PC-3 (cell line): Measurements from ENCODE around the gene ARL3. TPM values are rescaled to one million over a fixed set of nuclear protein-coding genes. Genes with fewer than 3 reads are reported as not detected.

ENCODE experiments used
- ATAC-seq: fragments of 200-7000 bp; cut with Tn5 transposase; 2 replicates; pipeline ENCODE4 v1.9.1; 2020; ENCODE audit warnings: mild to moderate bottlenecking, moderate library complexity
- BruUV-seq: library from RNA; stranded (reverse); fragments of 400-500 nt; replicated peaks from 2 replicates; lab custom pipeline; 2021; lab: Mats Ljungman, UMichigan
- CTCF ChIA-PET: fragments of 300-600 bp; sonication (Branson Sonifier 250); formaldehyde crosslinking; loops from one replicate; lab custom pipeline; 2022; ENCODE audit warnings: antibody characterized with exemption; lab: Charles Lee
- POLR2A ChIA-PET: fragments of 300-600 bp; sonication (Branson Sonifier 250); formaldehyde crosslinking; loops from one replicate; lab custom pipeline; 2022; ENCODE audit warnings: antibody characterized with exemption; ENCODE audit not compliant: unreplicated experiment; lab: Charles Lee
- DNase-seq: peaks from one replicate; pipeline ENCODE4 v3.0.0-alpha.2; 2015
- H2AFZ ChIP-seq: fragments of 300-600 bp; sonication (generic); 2 replicates; pipeline ENCODE4 v1.6.0; 2016; ENCODE audit warnings: antibody characterized with exemption, low read length
- H3F3A ChIP-seq: fragments of 300-600 bp; sonication (generic); one replicate; pipeline ENCODE4 v1.6.0; 2017; ENCODE audit warnings: antibody characterized with exemption, low read length, control low read depth, mild to moderate bottlenecking; ENCODE audit not compliant: unreplicated experiment
- H3K27ac ChIP-seq: fragments of 300-600 bp; sonication (generic); 2 replicates; pipeline ENCODE4 v1.5.1; 2016; ENCODE audit warnings: mild to moderate bottlenecking, low read length
- H3K27me3 ChIP-seq: fragments of 300-600 bp; sonication (generic); 2 replicates; pipeline ENCODE4 v1.6.1; 2016; ENCODE audit warnings: low read length, mixed read lengths
- H3K36me3 ChIP-seq: fragments of 300-600 bp; sonication (generic); 2 replicates; pipeline ENCODE4 v1.6.1; 2016; ENCODE audit warnings: low read depth, mixed run types, low read length, mixed read lengths
- H3K4me1 ChIP-seq: fragments of 300-600 bp; sonication (generic); 2 replicates; pipeline ENCODE4 v1.5.1; 2016; ENCODE audit warnings: low read length; ENCODE audit not compliant: insufficient read depth
- H3K4me2 ChIP-seq: fragments of 300-600 bp; sonication (generic); 2 replicates; pipeline ENCODE4 v1.6.0; 2016; ENCODE audit warnings: low read length
- H3K4me3 ChIP-seq: fragments of 300-600 bp; sonication (generic); 2 replicates; pipeline ENCODE4 v1.5.1; 2016; ENCODE audit warnings: mild to moderate bottlenecking, low read length, mixed read lengths
- H3K79me2 ChIP-seq: fragments of 300-600 bp; sonication (generic); 2 replicates; pipeline ENCODE4 v1.6.1; 2017; ENCODE audit warnings: low read length, mixed read lengths
- H3K9ac ChIP-seq: fragments of 300-600 bp; sonication (generic); 2 replicates; pipeline ENCODE4 v1.6.0; 2016; ENCODE audit warnings: mild to moderate bottlenecking, low read length
- H3K9me2 ChIP-seq: fragments of 300-600 bp; sonication (generic); replicated peaks from 2 replicates; pipeline ENCODE4 v1.6.1; 2016; ENCODE audit warnings: mixed run types, low read length, mixed read lengths
- H3K9me3 ChIP-seq: fragments of 300-600 bp; sonication (generic); 2 replicates; pipeline ENCODE4 v1.6.1; 2016; ENCODE audit warnings: low read length, mixed read lengths
- H4K20me1 ChIP-seq: fragments of 300-600 bp; sonication (generic); 2 replicates; pipeline ENCODE4 v1.6.1; 2016; ENCODE audit warnings: low read length, mixed read lengths
- CTCF ChIP-seq: fragments of 300-600 bp; sonication (generic); conservative IDR thresholded peaks from 2 replicates; pipeline ENCODE4 v1.5.1; 2017; ENCODE audit warnings: antibody characterized with exemption, low read depth, mild to moderate bottlenecking, low read length
- EZH2 ChIP-seq: fragments of 300-600 bp; sonication (generic); IDR thresholded peaks from one replicate; pipeline ENCODE4 v1.6.1; 2017; ENCODE audit warnings: antibody characterized with exemption, mild to moderate bottlenecking, low read length; ENCODE audit not compliant: unreplicated experiment
- EZH2phosphoT487 ChIP-seq: fragments of 300-600 bp; sonication (generic); IDR thresholded peaks from 2 replicates; pipeline ENCODE4 v1.6.1; 2018; ENCODE audit warnings: mild to moderate bottlenecking, antibody characterized with exemption, low read length, borderline replicate concordance
- intact Hi-C: fragments of 100-400 bp; cut with micrococcal nuclease; formaldehyde crosslinking; loops from 2 replicates; pipeline ENCODE4 v1.9.0; 2023
- total RNA-seq: library from RNA; depleted of rRNA; stranded (reverse); fragments of >200 nt; gene quantifications from 2 replicates; pipeline ENCODE4 v1.2.3, GENCODE V29; 2014

ARL3 gene
- total RNA-seq, 1 experiment from 2014 or later = 2.8 TPM

GRCh38 chr10:102634686-102635085 is 79.5 kb downstream of the ARL3 start:
- Histone ChIP-seq H3K27ac (no peak overlapping the region), H3K9me2 (no peaks in the 10 kb centered on the region), H3K79me2 (no peaks in the 10 kb centered on the region), H3K4me3 (no peak overlapping the region), H4K20me1 (no peaks in the 10 kb centered on the region), H3K4me2 (0 out of 2 replicates have a peak overlapping the region, but pooled peaks have one; percentile 37), H3F3A (no peaks in the 10 kb centered on the region), H3K27me3 (no peaks in the 10 kb centered on the region), H3K4me1 (peaks cover 44% of the 10 kb centered on the region), H2AFZ (no peak overlapping the region), H3K9me3 (no peaks in the 10 kb centered on the region), H3K36me3 (no peaks in the 10 kb centered on the region), H3K9ac (no peak overlapping the region)
- TF ChIP-seq CTCF (no peak), EZH2phosphoT487 (no peak), EZH2 (no peak)
- POLR2A ChIA-PET = no interaction called here
- ATAC-seq = no peak
- intact Hi-C loops = no loop called here
- DNase-seq = no peak
- CTCF ChIA-PET = no interaction called here
- no TSS peak for BruUV-seq

- DNase-seq (no peak), ATAC-seq (no peak)
- H3K9me3 ChIP-seq = no peaks in the 10 kb centered on the region
- no peak overlapping the region for H3K27ac ChIP-seq
- no peak for TF ChIP-seq EZH2
- H3K27me3 ChIP-seq = no peaks in the 10 kb centered on the region
- no peaks in the 10 kb centered on the region for H3K79me2 ChIP-seq
- no peaks in the 10 kb centered on the region for H3K9me2 ChIP-seq
- H3K4me2 ChIP-seq = no peak overlapping the region
- no TSS peak for BruUV-seq
- POLR2A ChIA-PET = no interaction called here
- H4K20me1 ChIP-seq = no peaks in the 10 kb centered on the region
- intact Hi-C loops = no loop called here
- no peak overlapping the region for H3K4me3 ChIP-seq
- H2AFZ ChIP-seq = no peak overlapping the region
- CTCF ChIA-PET = no interaction called here
- H3F3A ChIP-seq = no peaks in the 10 kb centered on the region
- no peaks in the 10 kb centered on the region for H3K36me3 ChIP-seq
- peaks cover 52% of the 10 kb centered on the region for H3K4me1 ChIP-seq
- no peak overlapping the region for H3K9ac ChIP-seq
These were observed 80.3 kb downstream of the ARL3 start for GRCh38 chr10:102633848-102634247.

GRCh38 chr10:102633287-102633686 is 80.9 kb downstream of the ARL3 start:
- Histone ChIP-seq H4K20me1 (no peaks in the 10 kb centered on the region), H3K4me3 (no peak overlapping the region), H2AFZ (no peak overlapping the region), H3F3A (no peaks in the 10 kb centered on the region), H3K27ac (peak overlapping the region; percentile 36; the same call in 1 of the 2 replicates), H3K4me2 (peak overlapping the region; percentile 46), H3K9me3 (no peaks in the 10 kb centered on the region), H3K4me1 (peaks cover 58% of the 10 kb centered on the region), H3K36me3 (no peaks in the 10 kb centered on the region), H3K79me2 (no peaks in the 10 kb centered on the region), H3K27me3 (no peaks in the 10 kb centered on the region), H3K9me2 (no peaks in the 10 kb centered on the region), H3K9ac (no peak overlapping the region)
- no peak for TF ChIP-seq CTCF
- TF ChIP-seq EZH2 = no peak
- intact Hi-C loops = no loop called here
- CTCF ChIA-PET = no interaction called here
- peak; percentile 26 for DNase-seq
- POLR2A ChIA-PET = no interaction called here
- peak; percentile 17; the same call in 1 of the 2 replicates for ATAC-seq
- no TSS peak for BruUV-seq
